ENCODE measurements around the gene ENTPD5.
"Not testable (repeated sequence)": the region's sequence is repeated elsewhere in the genome, so short reads cannot be mapped to it uniquely, and the experiment has no call there.

ENTPD5 gene

DNA sequence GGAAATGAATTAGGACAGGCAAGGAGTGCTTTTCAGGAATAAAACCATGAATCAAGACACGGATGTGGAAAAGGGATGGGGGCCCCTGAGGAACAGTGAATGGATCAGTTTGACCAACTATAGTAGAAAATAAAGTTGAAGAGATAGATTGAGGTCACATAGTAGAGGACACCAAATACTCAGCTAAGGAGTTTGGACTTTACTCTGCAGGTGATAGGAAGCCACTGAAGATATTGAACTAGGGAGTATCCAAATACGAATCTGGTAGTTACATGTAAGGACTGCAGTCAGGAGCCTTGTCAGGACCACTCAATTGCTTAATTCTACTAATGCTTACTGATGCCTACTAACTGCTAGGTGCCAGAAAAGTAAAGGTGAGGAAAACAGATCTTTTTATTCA, 20.4 kb downstream of the ENTPD5 start:
- no peak for DNase-seq (ENCODE audit: low read depth)

DNA sequence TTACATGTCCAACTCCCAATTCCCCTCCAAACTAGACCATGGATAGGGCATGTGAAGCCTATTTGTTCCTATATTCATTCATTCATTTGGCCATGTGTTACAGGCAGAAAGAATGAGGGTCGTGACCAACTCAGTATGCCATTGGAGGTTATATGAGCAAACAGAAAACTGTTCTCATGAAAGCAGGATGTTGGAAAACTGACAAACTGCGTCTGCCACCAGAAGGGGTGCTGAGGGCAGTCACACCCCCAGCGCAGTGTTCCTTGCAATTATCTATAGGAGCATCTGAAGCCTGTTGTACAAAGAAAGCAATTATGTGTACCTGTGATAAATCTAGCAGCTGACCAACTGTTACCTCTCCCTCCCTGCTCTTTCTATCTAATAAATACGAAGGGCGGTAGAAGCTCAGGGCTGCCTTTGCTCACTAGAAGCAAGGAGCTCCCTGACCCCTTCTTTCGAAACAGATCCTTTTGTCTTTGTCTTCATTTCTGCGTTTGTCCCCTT, 21.1 kb downstream of the ENTPD5 start:
- DNase-seq (ENCODE audit: low read depth): no peak

DNA sequence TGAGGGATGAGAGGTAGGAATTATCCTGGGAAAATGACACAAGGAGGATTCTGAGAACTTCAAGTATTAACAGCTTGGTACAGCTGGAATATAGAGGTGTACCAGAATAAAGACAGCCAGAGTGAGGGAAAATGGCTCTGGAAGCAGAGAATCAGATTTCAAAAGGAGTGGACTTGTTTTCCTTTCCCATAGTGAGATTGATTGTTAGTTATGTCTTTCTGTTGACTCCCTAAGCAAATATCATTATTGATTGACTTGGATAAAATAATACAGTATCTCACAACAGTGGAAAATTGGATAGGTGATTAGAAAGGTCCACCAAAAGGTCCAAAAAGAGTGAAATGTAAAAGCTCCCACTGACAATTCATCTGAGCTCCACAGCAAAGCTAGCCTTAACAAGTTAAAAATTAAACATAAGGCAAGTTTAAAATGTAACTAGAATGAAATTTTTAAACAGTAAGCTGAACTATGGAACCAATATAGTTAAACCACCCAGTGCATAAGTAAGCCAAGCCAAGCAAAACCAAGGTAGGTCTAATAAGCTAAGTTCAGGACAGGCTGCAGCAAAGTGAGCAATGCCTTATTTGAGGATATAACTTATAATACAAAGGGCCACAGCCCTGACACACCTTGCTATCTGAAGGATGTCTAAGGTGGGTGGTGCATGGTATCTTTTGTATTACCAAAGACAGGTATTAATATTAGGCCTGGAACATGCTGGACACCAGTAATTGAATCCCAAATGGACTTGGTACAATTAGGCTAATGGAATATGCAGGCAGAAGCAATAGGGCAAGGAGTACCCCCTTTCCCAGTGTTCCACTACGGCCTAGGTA, 21.8 kb downstream of the ENTPD5 start:
- no peak for DNase-seq (ENCODE audit: low read depth)

DNA sequence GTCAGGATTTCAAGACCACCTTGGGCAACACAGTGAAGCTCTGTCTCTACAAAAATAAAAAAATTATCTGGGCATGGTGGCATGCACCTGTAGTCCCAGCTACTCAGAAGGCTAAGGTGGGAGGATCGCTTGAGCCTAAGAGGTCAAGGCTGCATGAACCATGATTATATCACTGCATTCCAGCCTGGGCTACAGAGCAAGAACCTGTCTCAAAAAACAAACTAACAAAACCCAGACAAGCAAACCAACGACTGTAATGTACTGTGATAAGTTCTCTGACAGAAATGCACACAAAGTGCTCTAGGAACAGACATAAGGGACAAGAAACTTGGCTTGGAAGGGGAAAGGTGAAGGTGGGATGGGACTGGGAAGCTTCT, 22.4 kb downstream of the ENTPD5 start:
- no peak for DNase-seq (ENCODE audit: low read depth)

DNA sequence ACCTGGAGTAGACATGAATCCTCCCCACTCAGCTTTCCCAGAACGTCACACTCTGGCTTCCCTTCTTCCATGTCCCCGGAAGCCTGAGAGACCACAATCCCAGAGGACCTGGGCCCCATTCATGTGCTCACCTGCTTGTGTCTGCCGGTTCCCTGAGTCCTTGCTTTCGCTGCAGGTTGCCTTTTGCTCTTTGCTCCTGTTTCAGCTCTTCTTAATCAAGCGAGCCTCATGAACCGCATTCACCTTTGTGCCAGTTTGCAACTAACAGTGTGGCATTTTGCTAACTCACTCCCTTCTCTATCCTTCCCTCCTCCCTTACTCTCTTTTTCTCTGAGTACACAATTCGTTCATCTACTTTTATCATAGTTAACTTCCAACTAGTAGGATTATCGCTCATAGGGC, 23.1 kb downstream of the ENTPD5 start:
- no peak for DNase-seq (ENCODE audit: low read depth)

DNA sequence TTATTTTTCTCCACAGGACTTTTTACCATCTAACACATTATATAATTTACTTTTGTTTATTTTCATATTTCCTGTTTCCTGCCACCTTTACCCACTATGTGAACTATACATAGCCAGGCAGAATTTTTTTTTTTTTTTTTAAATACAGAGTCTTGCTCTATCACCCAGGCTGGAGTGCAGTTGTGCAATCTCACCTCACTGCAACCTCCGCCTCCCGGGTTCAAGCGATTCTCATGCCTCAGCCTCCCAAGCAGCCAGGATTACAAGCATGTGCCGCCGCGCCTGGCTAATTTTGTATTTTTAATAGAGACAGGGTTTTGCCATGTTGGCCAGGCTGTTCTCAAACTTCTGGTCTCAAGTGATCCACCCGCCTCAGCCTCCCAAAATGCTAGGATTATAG, 24.2 kb downstream of the ENTPD5 start:
- DNase-seq (ENCODE audit: low read depth): not testable (repeated sequence)

DNA sequence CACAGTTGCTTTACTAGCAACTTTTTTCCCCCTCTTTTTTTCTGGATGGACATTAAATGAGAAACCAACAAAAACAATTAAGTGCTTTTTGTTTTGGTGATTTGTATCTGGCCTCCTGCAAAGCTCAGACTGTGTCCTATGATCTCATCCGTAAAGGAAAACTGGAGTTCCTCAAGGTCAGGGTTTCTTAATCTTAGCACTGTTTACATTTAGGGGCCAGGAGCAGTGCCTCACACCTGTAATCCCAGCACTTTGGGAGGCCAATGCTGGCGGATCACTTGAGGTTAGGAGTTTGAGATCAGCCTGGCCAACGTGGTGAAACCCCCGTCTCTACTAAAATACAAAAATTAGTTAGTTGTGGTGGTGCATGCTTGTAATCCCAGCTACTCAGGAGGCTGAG, 28.0 kb downstream of the ENTPD5 start:
- DNase-seq (ENCODE audit: low read depth): peak; percentile 47

DNA sequence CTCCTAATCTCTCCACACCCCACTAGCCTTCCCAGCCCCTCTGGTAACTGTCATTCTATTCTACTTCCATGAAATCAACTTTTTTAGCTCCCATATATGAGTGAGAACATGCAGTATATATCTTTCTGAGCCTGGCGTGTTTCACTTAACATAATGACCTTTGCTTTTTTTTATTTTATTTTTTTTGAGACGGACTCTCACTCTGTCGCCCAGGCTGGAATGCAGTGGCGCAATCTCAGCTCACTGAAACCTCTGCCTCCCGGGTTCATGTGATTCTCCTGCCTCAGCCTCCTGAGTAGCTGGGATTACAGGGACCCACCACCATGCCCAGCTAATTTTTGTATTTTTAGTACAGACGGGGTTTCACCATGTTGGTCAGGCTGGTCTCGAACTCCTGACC, 30.4 kb downstream of the ENTPD5 start:
- not testable (repeated sequence) for DNase-seq (ENCODE audit: low read depth)

DNA sequence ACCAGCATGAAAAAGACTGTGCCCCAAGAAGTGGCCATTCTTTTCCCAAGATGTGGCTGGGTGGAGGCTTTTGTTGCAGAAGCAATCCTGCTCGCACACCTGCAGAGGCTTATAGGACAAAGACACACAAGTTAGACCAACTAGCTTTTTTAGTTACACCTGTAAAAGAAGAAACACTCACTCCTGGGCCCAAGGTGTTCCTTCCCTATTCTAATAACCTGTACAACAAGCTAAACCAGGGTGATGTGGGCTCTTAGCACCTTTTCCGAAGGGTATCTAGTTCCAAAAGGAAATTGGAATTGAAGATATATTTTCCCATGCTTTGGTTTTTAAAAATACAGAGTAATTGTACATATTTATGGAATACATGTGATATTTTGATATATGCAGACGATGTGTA, 31.0 kb downstream of the ENTPD5 start:
- DNase-seq (ENCODE audit: low read depth): no peak

DNA sequence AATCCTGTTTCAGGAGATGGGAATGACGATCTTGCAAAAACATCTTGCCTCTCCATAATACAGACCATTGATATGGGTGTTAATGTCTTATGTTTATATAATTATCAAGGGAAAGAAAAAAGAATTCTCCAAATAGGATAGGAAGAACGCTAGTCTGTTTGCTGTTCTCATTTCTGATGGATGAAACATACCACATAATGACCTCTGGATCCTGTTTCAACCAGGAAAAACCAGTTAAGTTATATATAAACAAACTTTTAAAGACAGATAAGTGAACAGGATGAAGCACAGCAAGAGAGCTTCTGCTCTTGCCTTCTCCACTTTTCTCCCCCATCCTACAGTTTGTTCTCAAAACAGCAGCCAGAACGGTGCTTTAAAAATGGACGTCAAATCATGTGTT, 41.2 kb downstream of the ENTPD5 start:
- peak; percentile 67 for DNase-seq (ENCODE audit: low read depth)

DNA sequence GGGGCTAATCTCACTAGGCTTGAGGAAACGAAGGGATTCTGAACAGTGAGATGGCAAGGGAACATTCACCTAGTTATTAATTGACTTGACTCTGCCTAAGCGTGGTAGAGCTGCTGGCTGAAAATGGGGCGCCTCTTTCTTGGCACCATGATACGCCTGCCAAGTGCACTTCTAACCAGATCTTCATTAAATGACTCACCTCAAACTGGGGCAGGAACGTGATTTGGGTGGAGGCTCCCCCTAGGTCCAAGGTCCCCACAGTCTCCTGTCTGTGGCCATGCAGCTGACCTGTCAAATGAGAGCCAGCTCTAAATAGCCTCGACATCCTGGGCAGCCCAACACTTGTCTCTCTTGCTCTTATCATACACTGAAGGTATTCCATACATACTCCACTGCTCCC, 43.0 kb downstream of the ENTPD5 start:
- no peak for DNase-seq (ENCODE audit: low read depth)

DNA sequence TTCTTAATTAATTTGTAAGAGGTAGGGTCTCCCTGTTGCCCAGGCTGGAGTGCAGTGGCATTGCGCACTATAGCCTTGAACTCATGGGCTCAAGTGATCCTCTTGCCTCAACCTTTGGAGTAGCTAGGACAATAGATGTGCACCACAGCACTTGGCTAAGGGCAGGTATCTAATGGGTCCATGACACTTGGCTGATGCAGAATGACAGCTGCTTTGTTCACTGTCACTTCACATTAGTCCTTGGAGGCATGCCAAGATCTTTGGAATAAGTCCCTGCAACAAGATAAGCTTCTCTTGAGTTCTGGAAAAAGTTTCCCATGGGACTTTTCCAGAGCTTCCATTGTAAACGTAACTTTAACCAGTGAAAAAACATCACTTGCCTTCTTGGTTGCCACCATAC, 45.6 kb downstream of the ENTPD5 start:
- no peak for DNase-seq (ENCODE audit: low read depth)

DNA sequence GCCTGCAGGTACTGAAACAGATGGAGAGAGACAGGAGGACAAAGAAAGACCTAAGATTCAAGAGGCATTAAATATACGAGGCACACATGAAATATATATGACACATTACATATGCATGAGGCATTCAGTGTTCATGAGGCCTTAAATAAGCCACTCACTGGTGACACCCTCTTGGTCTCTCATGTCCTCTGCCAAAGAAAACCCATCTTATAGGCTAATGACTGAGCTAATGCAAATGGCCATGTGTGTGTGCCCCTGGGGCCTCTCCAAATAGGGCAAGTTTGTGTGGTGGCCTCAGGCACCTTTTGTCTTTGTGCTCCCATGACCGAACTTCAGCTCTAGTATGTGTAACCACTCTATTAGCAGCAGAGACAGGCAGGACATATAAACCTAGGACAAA, 50.2 kb downstream of the ENTPD5 start:
- DNase-seq (ENCODE audit: low read depth): no peak

DNA sequence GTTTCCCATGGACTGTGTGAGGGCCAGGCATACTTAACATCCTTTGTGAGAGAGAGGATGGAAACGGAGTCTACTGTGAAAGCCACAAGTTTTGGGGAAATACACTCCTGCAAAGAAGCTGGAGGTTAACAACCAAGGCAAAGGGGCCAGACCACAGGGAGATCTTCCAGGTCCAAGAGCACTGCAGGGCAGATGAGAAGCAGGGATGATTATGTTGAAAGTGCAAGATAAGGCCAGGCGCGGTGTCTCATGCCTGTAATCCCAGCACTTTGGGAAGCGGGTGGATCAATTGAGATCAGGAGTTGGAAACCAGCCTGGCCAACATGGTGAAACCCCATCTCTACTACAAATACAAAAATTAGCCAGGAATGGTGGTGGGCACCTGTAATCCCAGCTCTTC, 53.9 kb downstream of the ENTPD5 start:
- peak; percentile 61 for DNase-seq (ENCODE audit: low read depth)

DNA sequence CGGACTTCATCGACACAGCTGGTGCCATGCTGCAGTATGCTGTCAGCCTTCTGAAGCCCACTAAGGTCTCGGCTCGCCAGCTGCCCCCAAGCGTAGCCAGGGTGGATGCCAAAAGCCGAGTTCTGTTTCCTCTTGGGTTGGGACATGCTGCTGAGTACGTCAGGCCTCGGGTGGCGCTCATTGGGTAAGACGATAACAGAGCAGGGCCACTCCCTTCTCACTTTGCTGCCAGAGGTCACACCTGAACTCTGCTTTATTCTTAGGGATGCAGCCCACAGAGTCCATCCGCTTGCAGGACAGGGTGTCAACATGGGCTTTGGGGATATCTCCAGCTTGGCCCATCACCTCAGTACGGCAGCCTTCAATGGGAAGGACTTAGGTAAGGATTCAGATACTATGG, 57.9 kb downstream of the ENTPD5 start:
- DNase-seq (ENCODE audit: low read depth): no peak

DNA sequence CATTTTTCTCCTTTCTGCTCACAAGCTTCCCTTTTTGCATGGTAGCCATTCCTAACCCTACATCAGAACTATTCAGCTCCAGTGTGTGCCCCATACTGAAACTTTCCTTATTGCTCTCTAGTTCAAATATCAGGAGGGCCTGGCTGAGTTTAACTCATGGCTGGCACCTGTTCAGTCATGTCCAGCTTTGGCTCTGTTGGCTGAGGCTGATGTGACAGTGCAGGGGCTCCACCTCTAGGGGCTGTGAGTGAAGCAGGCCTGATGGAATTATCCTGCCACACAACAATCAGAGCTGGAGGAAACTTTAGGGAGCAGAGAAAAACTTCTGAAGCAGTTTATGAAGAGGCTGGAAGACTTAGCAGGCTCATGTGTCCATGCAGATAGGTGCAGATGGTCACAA, 60.5 kb downstream of the ENTPD5 start:
- DNase-seq (ENCODE audit: low read depth): no peak

DNA sequence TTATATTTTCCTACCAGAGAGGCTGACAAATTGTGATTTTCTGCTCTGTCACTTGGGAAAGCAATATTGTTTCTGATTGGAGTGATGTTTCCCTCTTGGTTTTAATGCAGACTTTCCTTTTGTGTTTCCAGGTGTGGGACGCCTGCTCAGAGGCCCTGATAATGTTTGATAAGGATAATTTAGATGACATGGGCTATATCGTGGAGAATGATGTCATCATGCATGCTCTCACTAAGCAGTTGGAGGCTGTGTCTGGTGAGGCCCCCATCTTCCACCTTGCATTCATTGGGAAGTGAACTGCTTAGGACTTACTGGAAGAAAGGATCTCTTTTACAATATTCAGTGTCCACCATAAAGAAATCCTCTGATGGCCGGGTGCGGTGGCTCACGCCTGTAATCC, 63.4 kb downstream of the ENTPD5 start:
- no peak for DNase-seq (ENCODE audit: low read depth)

DNA sequence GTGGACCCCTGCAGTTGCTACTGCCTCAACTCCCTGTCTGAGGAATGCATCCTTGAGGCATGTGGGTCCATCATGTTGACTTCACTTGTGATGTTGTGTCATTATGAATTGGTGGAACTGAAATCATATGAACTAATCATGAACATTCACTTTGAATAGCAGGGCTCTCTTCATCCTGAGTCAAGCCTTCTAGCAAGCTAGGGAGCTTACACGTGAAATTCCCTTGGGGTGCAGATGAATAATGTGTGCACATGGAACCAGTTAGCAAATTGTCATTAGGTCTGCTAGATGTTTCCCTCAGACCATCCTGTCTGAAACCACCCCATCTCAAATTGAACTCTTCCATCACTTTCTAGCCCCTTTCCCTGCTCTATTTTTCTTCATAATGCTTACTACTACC, 65.4 kb downstream of the ENTPD5 start:
- no peak for DNase-seq (ENCODE audit: low read depth)

DNA sequence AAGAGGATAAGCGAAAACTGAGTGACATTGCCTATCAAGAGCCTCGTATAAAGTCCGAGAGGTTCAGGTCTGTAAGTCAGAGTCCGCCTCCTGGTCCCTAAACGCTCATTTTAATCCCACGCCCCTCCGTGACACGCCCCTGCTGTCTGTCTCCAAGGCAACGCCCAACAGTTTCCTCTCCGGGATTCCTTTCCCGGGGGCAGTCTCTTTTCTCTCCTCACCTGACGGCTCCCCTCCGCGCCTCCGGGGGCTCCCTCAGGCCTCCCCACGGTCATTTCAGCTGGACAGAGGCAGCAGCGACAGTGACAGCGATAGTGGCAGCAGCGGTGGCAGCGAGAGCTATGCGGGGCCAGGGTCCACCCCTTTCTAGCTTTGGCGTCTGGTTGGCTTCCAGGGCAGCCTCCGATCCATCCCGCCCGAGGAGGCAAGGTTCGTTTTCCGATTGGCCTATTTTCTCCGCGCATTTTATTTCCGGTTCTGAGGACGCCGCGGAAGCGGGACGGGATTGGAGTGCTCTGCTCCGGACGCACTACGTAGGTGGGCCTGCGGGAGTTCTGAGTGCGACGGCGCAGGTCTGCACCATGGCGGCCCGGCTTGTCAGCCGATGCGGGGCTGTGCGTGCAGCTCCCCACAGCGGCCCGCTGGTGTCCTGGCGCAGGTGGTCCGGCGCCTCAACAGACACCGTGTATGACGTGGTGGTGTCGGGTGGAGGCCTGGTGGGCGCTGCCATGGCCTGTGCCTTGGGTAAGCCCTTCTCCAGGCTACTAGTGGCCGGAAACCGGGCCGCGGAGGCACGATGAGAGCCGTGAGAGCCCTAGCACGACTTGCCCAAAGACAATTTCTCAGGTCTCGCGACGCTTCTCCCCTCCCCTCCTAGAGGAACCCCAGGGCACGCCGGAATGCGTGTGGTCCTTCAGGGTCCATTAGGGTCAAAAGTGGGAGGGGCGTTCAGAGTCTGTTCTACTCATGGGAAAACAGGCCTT, 69.0 kb downstream of the ENTPD5 start, which contains the start of the genes COQ6 and FAM161B:
COQ6 (plus strand) TSS at position 551 of the 983 bp plus-strand sequence; CDS start at position 582, 31 bp downstream.
FAM161B (minus strand) TSS at position 343 of the 983 bp plus-strand sequence; CDS start at position 275, 68 bp downstream.
- DNase-seq (ENCODE audit: low read depth): peak; percentile 97

DNA sequence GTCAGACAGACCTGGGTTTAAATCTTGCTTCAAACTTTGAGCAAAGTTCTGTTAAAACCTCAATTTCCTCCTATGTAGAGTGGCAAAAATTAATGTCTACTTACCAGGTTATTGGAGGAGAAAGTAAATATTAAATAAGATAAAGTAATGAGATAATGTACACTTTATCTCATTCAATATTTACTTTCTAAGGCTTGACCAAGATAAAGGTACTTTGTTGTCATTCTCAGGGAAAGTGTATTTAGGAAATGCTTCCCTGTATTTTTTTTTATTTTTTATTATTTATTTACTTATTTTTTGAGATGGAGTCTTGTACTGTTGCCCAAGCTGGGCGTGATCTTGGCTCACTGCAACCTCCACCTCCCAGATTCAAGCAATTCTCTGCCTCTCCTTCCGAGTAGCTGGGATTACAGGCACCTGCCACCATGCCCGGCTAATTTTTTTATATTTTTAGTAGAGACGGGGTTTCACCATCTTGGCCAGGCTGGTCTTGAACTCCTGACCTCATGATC, 73.9 kb downstream of the ENTPD5 start:
- DNase-seq (ENCODE audit: low read depth): no peak

DNA sequence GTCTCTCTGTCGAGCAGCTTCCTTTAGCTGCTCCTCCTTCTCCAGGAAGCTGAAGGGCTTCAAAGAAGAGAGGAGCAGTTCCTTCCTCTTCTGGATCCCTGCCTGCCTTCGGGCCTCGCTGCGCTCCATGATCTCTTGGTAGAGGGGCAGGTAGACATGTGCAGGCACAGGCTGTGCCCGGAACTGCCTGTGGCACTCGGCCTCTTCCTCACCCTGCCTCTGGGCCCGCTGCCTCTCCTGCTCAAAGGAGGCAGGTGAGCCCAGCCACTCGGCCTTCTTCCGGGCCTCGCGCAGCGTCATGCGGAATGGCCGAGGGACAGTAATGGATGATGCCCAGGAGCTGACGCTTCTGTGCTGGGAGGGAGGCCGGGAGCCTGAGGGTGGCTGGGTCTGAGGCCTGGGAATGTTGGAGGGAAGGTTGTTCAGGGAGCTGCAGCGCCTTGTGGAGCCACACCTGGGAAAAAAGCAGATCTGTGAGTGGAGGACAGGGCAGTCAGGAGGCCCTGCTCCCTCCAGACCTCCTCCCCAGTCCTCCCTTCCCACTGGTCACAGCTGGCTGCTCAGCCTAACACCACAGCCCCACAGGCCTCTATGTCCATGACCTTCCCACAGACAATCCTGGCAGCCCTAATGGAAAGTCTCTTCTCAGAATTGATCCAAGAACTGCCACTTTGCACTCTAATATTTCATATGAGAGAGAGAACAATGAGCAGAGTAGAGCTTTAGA, 74.5 kb downstream of the ENTPD5 start:
- no peak for DNase-seq (ENCODE audit: low read depth)

DNA sequence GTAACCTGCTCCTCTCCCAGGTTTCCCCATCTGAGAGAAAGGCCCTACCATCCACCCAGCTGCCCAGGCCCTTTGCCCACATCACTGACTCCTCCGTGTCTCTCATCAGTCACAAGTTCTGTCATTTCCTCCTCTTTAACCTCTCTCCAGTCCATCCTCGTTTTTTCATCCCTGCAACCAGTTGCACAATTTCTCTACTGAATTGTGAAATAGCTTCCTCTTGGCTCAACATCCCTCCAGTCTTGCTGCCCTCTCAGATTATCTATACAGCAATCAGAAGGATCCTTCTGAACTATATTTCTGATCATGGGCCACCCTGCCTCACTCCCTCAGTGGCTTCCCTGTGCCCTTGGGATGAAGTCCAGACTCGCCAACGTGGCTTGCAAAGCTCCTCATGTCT, 76.0 kb downstream of the ENTPD5 start:
- peak; percentile 90 for DNase-seq (ENCODE audit: low read depth)
